PFSK-1 (cell line): ENCODE data around the gene NRARP.

ENCODE experiments used
- FOXP2 ChIP-seq: optimal IDR thresholded peaks from 2 replicates; pipeline ENCODE3; 2011; ENCODE audit warnings: borderline replicate concordance, control low read depth, inconsistent platforms; ENCODE audit not compliant: insufficient read depth; ENCODE audit errors: extremely low read length, extremely low read depth
- POLR2AphosphoS5 ChIP-seq: IDR thresholded peaks from 2 replicates; pipeline ENCODE4 v1.6.1; 2012; ENCODE audit warnings: low read depth, mild to moderate bottlenecking, control low read depth, low read length, moderate library complexity
- REST ChIP-seq, 2 experiments: IDR thresholded peaks; 2 replicates each; pipeline versions ENCODE4 v1.6.1 to v1.8.0; 2011 to 2012; ENCODE audit warnings: low read depth in 2 of 2, low read length in 2 of 2, control low read depth in 1 of 2, inconsistent platforms in 1 of 2, mild to moderate bottlenecking in 1 of 2, moderate library complexity in 1 of 2; ENCODE audit not compliant: insufficient read depth in 1 of 2
- SIN3A ChIP-seq: IDR thresholded peaks from 2 replicates; pipeline ENCODE4 v1.6.1; 2012; ENCODE audit warnings: mild to moderate bottlenecking, low read length, moderate library complexity, borderline replicate concordance; ENCODE audit not compliant: insufficient read depth
- TAF1 ChIP-seq: IDR thresholded peaks from 2 replicates; pipeline ENCODE4 v1.6.1; 2012; ENCODE audit warnings: low read length, control low read depth, borderline replicate concordance; ENCODE audit not compliant: insufficient read depth

GRCh38 chr9:137331929-137332328, 29.9 kb upstream of the NRARP start:
- TF ChIP-seq POLR2AphosphoS5 (no peak), TAF1 (no peak), REST (IDR thresholded peaks at IDR 0.05; ENCODE audit: insufficient read depth in 1 of 2, low read depth in 2 of 2, low read length in 2 of 2) (no peak), SIN3A (no peak), FOXP2 (no peak)
